Osteoblast (primary cell): ENCODE measurements around the gene GSPT1. TPM values are rescaled to one million over a fixed set of nuclear protein-coding genes. Genes with fewer than 3 reads are reported as not detected.
A peak's percentile ranks its signal among the peaks of the same experiment; 100 is the strongest.
"Not testable (repeated sequence)": the region's sequence is repeated elsewhere in the genome, so short reads cannot be mapped to it uniquely, and the experiment has no call there.

Source experiments
- DNase-seq: peaks from one replicate; pipeline ENCODE4 v3.0.0; 2011; ENCODE audit warnings: low spot score, mixed read lengths; ENCODE audit not compliant: insufficient read length; ENCODE audit errors: missing footprints
- H2AFZ ChIP-seq: 2 replicates; pipeline ENCODE4 v1.6.0; 2011; ENCODE audit warnings: mild to moderate bottlenecking, low read length
- H3K27ac ChIP-seq: 2 replicates; pipeline ENCODE4 v1.5.1; 2011; ENCODE audit warnings: mild to moderate bottlenecking, low read depth, low read length, moderate library complexity
- H3K27me3 ChIP-seq: 2 replicates; pipeline ENCODE4 v1.6.0; 2012; ENCODE audit warnings: mild to moderate bottlenecking, control low read depth, inconsistent platforms, low read length, moderate library complexity; ENCODE audit not compliant: insufficient read depth
- H3K36me3 ChIP-seq: 2 replicates; pipeline ENCODE4 v1.5.1; 2011; ENCODE audit warnings: mild to moderate bottlenecking, low read length, control low read depth, moderate library complexity; ENCODE audit not compliant: insufficient read depth
- H3K4me1 ChIP-seq: 2 replicates; pipeline ENCODE4 v1.5.1; 2011; ENCODE audit warnings: mild to moderate bottlenecking, low read length, control low read depth, moderate library complexity; ENCODE audit not compliant: insufficient read depth
- H3K4me2 ChIP-seq: 2 replicates; pipeline ENCODE4 v1.6.0; 2011; ENCODE audit warnings: mild to moderate bottlenecking, low read length; ENCODE audit not compliant: insufficient read depth
- H3K4me3 ChIP-seq: fragments of 200-600 bp; sonication (generic); 3 replicates; pipeline ENCODE4 v1.5.1; 2012; ENCODE audit warnings: mild to moderate bottlenecking, low read length, inconsistent platforms; ENCODE audit not compliant: insufficient read depth
- H3K79me2 ChIP-seq: 2 replicates; pipeline ENCODE4 v1.6.0; 2012; ENCODE audit warnings: mild to moderate bottlenecking, low read length, control low read depth, inconsistent platforms; ENCODE audit not compliant: insufficient read depth
- H3K9me3 ChIP-seq: 2 replicates; pipeline ENCODE4 v1.5.1; 2011; ENCODE audit warnings: low read depth, low read length, control low read depth
- H4K20me1 ChIP-seq: 2 replicates; pipeline ENCODE4 v1.6.0; 2012; ENCODE audit warnings: mild to moderate bottlenecking, low read length, control low read depth; ENCODE audit not compliant: insufficient read depth
- total RNA-seq: library from RNA; depleted of rRNA; stranded (reverse); fragments of >200 nt; gene quantifications from 2 replicates; pipeline ENCODE4 v1.2.3, GENCODE V29; 2012
- TF ChIP-seq, protein P1 (sequence below): IDR thresholded peaks from 2 replicates; pipeline ENCODE4 v1.5.1; 2011; ENCODE audit warnings: mild to moderate bottlenecking, low read depth, low read length, moderate library complexity; ENCODE audit errors: extremely low read depth

GSPT1 gene
- total RNA-seq, 1 donor = 109 TPM

- H3K4me1 ChIP-seq = peaks cover 4% of the 10 kb centered on the region
- H3K27ac ChIP-seq = no peak overlapping the region
- H4K20me1 ChIP-seq = no peaks in the 10 kb centered on the region
- TF ChIP-seq, protein P1, sequence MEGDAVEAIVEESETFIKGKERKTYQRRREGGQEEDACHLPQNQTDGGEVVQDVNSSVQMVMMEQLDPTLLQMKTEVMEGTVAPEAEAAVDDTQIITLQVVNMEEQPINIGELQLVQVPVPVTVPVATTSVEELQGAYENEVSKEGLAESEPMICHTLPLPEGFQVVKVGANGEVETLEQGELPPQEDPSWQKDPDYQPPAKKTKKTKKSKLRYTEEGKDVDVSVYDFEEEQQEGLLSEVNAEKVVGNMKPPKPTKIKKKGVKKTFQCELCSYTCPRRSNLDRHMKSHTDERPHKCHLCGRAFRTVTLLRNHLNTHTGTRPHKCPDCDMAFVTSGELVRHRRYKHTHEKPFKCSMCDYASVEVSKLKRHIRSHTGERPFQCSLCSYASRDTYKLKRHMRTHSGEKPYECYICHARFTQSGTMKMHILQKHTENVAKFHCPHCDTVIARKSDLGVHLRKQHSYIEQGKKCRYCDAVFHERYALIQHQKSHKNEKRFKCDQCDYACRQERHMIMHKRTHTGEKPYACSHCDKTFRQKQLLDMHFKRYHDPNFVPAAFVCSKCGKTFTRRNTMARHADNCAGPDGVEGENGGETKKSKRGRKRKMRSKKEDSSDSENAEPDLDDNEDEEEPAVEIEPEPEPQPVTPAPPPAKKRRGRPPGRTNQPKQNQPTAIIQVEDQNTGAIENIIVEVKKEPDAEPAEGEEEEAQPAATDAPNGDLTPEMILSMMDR = no peak
- no peaks in the 10 kb centered on the region for H3K36me3 ChIP-seq
- H3K79me2 ChIP-seq = no peaks in the 10 kb centered on the region
- no peak overlapping the region for H3K4me2 ChIP-seq
- no peak overlapping the region for H3K4me3 ChIP-seq
- H3K27me3 ChIP-seq = no peaks in the 10 kb centered on the region
- no peaks in the 10 kb centered on the region for H3K9me3 ChIP-seq
- H2AFZ ChIP-seq = no peak overlapping the region
- DNase-seq = peak; percentile 13
These were observed 34.6 kb upstream of the GSPT1 start for GRCh38 chr16:11950388-11950787.

DNA sequence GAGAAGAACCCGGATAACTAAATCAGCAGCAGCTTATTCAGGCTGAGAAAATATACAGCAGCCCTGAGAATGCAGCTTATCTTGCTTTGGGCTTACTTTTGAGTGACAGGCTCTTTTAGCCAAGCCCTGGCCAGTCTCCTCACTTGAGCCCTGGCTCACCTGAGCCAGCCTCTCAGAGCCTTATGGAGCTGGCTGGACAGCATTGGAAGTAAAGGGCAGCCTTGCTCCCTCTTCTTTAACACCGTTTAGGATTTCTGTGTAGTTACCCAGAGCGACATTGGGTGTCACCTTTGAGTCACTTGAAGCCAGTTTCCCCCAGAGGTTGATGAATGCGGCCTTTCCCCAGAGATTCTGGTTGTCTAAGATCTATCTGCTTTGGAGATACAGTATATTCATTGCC lies 33.8 kb upstream of the GSPT1 start:
- Histone ChIP-seq H2AFZ (no peak overlapping the region), H3K4me3 (no peak overlapping the region), H4K20me1 (no peaks in the 10 kb centered on the region), H3K9me3 (no peaks in the 10 kb centered on the region), H3K27ac (no peak overlapping the region), H3K36me3 (no peaks in the 10 kb centered on the region), H3K4me2 (no peak overlapping the region), H3K4me1 (no peaks in the 10 kb centered on the region), H3K79me2 (no peaks in the 10 kb centered on the region), H3K27me3 (no peaks in the 10 kb centered on the region)
- DNase-seq = peak; percentile 77
- TF ChIP-seq, protein P1 = peak; percentile 52

DNA sequence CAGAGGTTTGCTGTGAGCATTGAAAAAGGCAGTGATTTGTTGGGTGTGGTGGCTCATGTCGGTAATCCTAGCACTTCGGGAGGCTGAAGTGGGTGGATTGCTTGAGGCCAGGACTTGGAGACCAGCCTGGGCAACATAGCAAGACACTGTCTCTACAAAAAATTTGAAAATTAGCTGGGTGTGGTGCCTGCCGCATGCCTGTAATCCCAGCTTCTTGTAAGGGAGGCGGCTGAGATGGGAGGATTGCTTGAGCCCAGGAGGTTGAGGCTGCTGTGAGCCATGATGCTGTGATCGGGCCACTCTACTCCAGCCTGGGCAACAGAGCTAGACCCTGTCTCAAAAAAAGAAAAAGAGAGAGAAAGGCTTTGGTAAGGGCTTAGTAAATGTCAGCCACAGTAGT lies 33.1 kb upstream of the GSPT1 start:
- H3K4me1 ChIP-seq = no peaks in the 10 kb centered on the region
- H3K4me3 ChIP-seq = no peak overlapping the region
- DNase-seq = no peak
- TF ChIP-seq, protein P1 = no peak
- no peaks in the 10 kb centered on the region for H3K36me3 ChIP-seq
- H3K4me2 ChIP-seq = no peak overlapping the region
- H2AFZ ChIP-seq = no peak overlapping the region
- H4K20me1 ChIP-seq = no peaks in the 10 kb centered on the region
- no peaks in the 10 kb centered on the region for H3K9me3 ChIP-seq
- no peaks in the 10 kb centered on the region for H3K79me2 ChIP-seq
- no peak overlapping the region for H3K27ac ChIP-seq
- no peaks in the 10 kb centered on the region for H3K27me3 ChIP-seq

- no peak overlapping the region for H2AFZ ChIP-seq
- peak; percentile 85 for DNase-seq
These were observed 30.7 kb upstream of the GSPT1 start for GRCh38 chr16:11946433-11946832.

GRCh38 chr16:11941945-11942344 lies 26.2 kb upstream of the GSPT1 start, which contains the start of gene NPIPB2:
Gene NPIPB2 (minus strand): TSS chr16:11942045. CDS start chr16:11942045, 0 bp downstream.
- not testable (repeated sequence) for H3K4me1 ChIP-seq, H3K4me3 ChIP-seq, H3K9me3 ChIP-seq, H2AFZ ChIP-seq, H4K20me1 ChIP-seq, H3K4me2 ChIP-seq, H3K36me3 ChIP-seq, H3K27ac ChIP-seq, H3K79me2 ChIP-seq, H3K27me3 ChIP-seq, DNase-seq

More at GRCh38 chr16:11946433-11946832, 30.7 kb upstream of the GSPT1 start:
- Histone ChIP-seq H3K36me3 (no peaks in the 10 kb centered on the region), H3K27ac (no peak overlapping the region), H3K4me3 (no peak overlapping the region), H3K79me2 (no peaks in the 10 kb centered on the region), H3K27me3 (no peaks in the 10 kb centered on the region), H3K4me1 (no peaks in the 10 kb centered on the region), H3K4me2 (no peak overlapping the region), H3K9me3 (no peaks in the 10 kb centered on the region), H4K20me1 (no peaks in the 10 kb centered on the region)
- TF ChIP-seq, protein P1 = no peak

- not testable (repeated sequence) for H3K79me2 ChIP-seq
These were observed 11.6 kb upstream of the GSPT1 start for GRCh38 chr16:11927350-11927749.

More at GRCh38 chr16:11927350-11927749, 11.6 kb upstream of the GSPT1 start:
- H3K9me3 ChIP-seq, H2AFZ ChIP-seq, H3K4me1 ChIP-seq, H3K4me2 ChIP-seq, DNase-seq, H3K27me3 ChIP-seq, H4K20me1 ChIP-seq, H3K27ac ChIP-seq, H3K4me3 ChIP-seq, H3K36me3 ChIP-seq: not testable (repeated sequence)
